Nephron progenitor cell (in vitro differentiated cells): ENCODE results near the gene OMA1.

ENCODE experiments used
- DNase-seq: peaks from one replicate; pipeline ENCODE4 v3.0.0; 2021
- H3K27ac Mint-ChIP-seq: 2 replicates; pipeline ENCODE4 v1.8.0; 2021; ENCODE audit warnings: mild to moderate bottlenecking, moderate library complexity, mixed read lengths
- H3K27me3 Mint-ChIP-seq: 2 replicates; pipeline ENCODE4 v1.8.0; 2021; ENCODE audit warnings: mild to moderate bottlenecking, low read depth, mixed read lengths; ENCODE audit not compliant: poor library complexity
- H3K36me3 Mint-ChIP-seq: 2 replicates; pipeline ENCODE4 v1.8.0; 2021; ENCODE audit warnings: low read depth, mixed read lengths
- H3K4me1 Mint-ChIP-seq: 2 replicates; pipeline ENCODE4 v1.8.0; 2021; ENCODE audit warnings: mixed read lengths
- H3K4me3 Mint-ChIP-seq: 2 replicates; pipeline ENCODE4 v1.8.0; 2021; ENCODE audit warnings: mild to moderate bottlenecking, moderate library complexity, mixed read lengths
- H3K9me3 Mint-ChIP-seq: 2 replicates; pipeline ENCODE4 v1.8.0; 2021; ENCODE audit warnings: mild to moderate bottlenecking, moderate library complexity, mixed read lengths
- CTCF ChIP-seq: fragments of 200-600 bp; sonication (generic); IDR thresholded peaks from 2 replicates; pipeline ENCODE4 v1.5.0; 2021; ENCODE audit warnings: antibody characterized with exemption

Gene OMA1

GRCh38 chr1:58431901-58432620 is 114.5 kb downstream of the OMA1 start:
- Mint-ChIP-seq H3K4me1 (peaks cover 11% of the 10 kb centered on the region), H3K9me3 (peaks cover 3% of the 10 kb centered on the region), H3K27me3 (peaks cover 3% of the 10 kb centered on the region), H3K4me3 (no peak overlapping the region), H3K36me3 (no peaks in the 10 kb centered on the region), H3K27ac (no peak overlapping the region)
- TF ChIP-seq CTCF: no peak
- no peak for DNase-seq
